BE2C (cell line): ENCODE measurements around the gene PTPRN2.

Experiments
- DNase-seq: peaks from one replicate; pipeline ENCODE4 v3.0.0-alpha.2; 2020
- H3K27me3 ChIP-seq: fragments of 250-450 bp; sonication (Bioruptor Pico); 2 replicates; pipeline ENCODE4 v1.5.1; 2020; ENCODE audit warnings: mild to moderate bottlenecking
- H3K36me3 ChIP-seq: fragments of 250-450 bp; sonication (Bioruptor Pico); 2 replicates; pipeline ENCODE4 v1.5.1; 2020; ENCODE audit warnings: mild to moderate bottlenecking
- H3K4me1 ChIP-seq: fragments of 250-450 bp; sonication (Bioruptor Pico); 2 replicates; pipeline ENCODE4 v1.5.1; 2020
- H3K4me3 ChIP-seq: 2 replicates; pipeline ENCODE4 v1.5.1; 2011; ENCODE audit warnings: low read depth, low read length
- H3K9me3 ChIP-seq: fragments of 250-450 bp; sonication (Bioruptor Pico); 2 replicates; pipeline ENCODE4 v1.5.1; 2020
- CTCF ChIP-seq: IDR thresholded peaks from 2 replicates; pipeline ENCODE4 v1.5.1; 2012; ENCODE audit warnings: mild to moderate bottlenecking, low read depth, low read length

The PTPRN2 gene

GRCh38 chr7:158491094-158491493 lies 96.5 kb downstream of the PTPRN2 start:
- Histone ChIP-seq H3K36me3 (no peaks in the 10 kb centered on the region), H3K27me3 (no peaks in the 10 kb centered on the region), H3K9me3 (0 out of 2 replicates have a peak, but pooled peaks cover 4% of the 10 kb centered on the region), H3K4me1 (no peaks in the 10 kb centered on the region), H3K4me3 (no peak overlapping the region)
- no peak for TF ChIP-seq CTCF
- DNase-seq, result no peak

GRCh38 chr7:158490171-158490782 lies 97.3 kb downstream of the PTPRN2 start:
- Histone ChIP-seq H3K36me3 (no peaks in the 10 kb centered on the region), H3K9me3 (0 out of 2 replicates have a peak, but pooled peaks cover 4% of the 10 kb centered on the region), H3K27me3 (no peaks in the 10 kb centered on the region), H3K4me3 (no peak overlapping the region), H3K4me1 (no peaks in the 10 kb centered on the region)
- no peak for DNase-seq
- no peak for TF ChIP-seq CTCF

DNA sequence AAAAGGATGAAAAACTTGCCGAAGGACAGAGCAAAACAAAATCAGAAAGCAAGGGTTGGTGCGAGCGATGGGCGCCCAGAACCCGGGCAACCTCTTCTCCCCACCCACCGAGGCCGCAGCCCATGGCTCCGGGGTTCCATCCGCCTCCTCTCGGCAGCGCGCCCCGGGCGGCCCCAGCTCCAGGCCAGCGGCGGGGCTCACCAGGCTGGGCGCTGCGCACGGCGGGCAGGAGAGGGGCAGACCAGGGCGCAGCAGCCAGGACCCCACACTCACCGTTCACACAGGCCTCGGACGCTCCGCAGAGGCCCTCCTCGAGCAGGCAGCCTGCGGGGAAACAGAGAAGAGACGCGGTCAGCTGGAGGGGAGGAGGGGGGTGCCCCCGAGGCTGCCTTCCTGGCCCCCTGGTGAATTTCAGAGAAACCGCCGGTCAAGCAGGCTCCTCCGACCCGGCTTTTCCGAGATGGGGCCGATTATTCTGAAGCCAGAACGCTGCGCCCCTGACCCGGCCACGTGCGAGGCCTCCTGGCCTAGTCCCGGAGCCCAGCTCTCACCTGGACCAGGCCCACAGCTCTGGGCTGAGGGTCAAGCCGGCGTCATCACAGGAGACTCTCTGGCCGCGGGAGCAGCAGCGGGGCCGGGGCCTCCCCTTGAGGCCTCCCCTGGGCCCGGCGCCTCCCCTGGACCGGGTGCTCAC lies 98.0 kb downstream of the PTPRN2 start:
- Histone ChIP-seq H3K36me3 (no peaks in the 10 kb centered on the region), H3K27me3 (no peaks in the 10 kb centered on the region), H3K4me3 (no peak overlapping the region), H3K9me3 (0 out of 2 replicates have a peak, but pooled peaks cover 4% of the 10 kb centered on the region), H3K4me1 (no peaks in the 10 kb centered on the region)
- no peak for TF ChIP-seq CTCF
- no peak for DNase-seq

DNA sequence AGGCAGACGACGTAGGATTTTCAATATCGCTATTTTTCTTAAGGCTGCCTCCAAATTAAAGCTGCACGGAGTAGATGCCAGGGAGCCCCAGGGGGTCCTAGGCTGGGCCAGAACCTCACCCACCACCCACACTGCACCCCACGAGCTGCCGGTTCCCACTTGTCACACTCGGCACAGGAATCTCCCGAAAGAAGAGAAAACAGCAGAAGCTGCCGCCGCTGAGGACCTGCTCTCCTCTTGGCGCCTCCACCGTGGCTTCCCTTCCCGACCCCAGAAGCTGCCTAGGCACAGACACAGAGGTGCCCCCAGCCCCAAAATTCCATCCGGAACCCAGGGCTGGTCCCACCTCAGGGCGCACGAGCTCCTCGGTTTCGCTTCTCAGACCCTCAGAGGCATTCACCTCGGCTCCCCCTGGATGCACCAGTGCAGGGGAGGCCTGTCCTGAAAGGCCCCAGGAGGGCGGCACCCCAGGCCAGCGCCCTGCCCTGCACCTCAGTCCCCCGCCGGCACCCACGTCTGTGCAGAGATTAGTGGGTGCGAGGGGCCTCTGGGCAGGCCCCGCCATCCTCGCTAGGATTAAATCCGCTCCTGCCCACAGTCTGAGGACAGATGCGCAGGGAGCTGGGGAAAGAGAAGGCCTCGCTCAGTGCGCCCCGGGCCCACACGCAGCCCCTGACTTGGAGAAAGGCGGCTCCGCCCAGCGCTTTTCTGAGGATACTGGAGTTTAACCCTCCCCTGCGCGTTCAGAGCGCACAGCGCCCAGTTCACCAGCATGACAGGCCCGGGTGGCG lies 99.2 kb downstream of the PTPRN2 start:
- TF ChIP-seq CTCF, result no peak
- H3K9me3 ChIP-seq, result 0 out of 2 replicates have a peak, but pooled peaks cover 4% of the 10 kb centered on the region

GRCh38 chr7:158487631-158488151 lies 99.9 kb downstream of the PTPRN2 start:
- TF ChIP-seq CTCF, result no peak
- DNase-seq, result no peak
- 0 out of 2 replicates have a peak, but pooled peaks cover 4% of the 10 kb centered on the region for H3K9me3 ChIP-seq

More for the DNA sequence above, 99.2 kb downstream of the PTPRN2 start:
- Histone ChIP-seq H3K36me3 (no peaks in the 10 kb centered on the region), H3K4me1 (no peaks in the 10 kb centered on the region), H3K27me3 (no peaks in the 10 kb centered on the region), H3K4me3 (no peak overlapping the region)
- DNase-seq, result no peak

More at GRCh38 chr7:158487631-158488151, 99.9 kb downstream of the PTPRN2 start:
- Histone ChIP-seq H3K27me3 (no peaks in the 10 kb centered on the region), H3K4me1 (no peaks in the 10 kb centered on the region), H3K36me3 (no peaks in the 10 kb centered on the region), H3K4me3 (no peak overlapping the region)
